Motor neuron (in vitro differentiated cells): ENCODE results near the gene TMEM131L. TPM values are rescaled to one million over a fixed set of nuclear protein-coding genes. Genes with fewer than 3 reads are reported as not detected.
"Not testable (repeated sequence)": the region's sequence is repeated elsewhere in the genome, so short reads cannot be mapped to it uniquely, and the experiment has no call there.

ENCODE experiments used
- ATAC-seq, 8 experiments: fragments of 200-7000 bp; cut with Tn5 transposase; replicated peaks in 6 of 8; 2 replicates each; pipeline ENCODE4 v1.8.0; 2021; ENCODE audit warnings: mild to moderate bottlenecking in 8 of 8, moderate library complexity in 8 of 8
- H3K27ac ChIP-seq, 2 donors: fragments of 250-450 bp; sonication (Bioruptor Pico); 2 replicates each; pipeline ENCODE4 v1.9.0; 2021; ENCODE audit warnings: antibody characterized with exemption in 2 of 2, mild to moderate bottlenecking in 2 of 2, moderate library complexity in 1 of 2
- H3K4me1 ChIP-seq, 2 donors: fragments of 250-450 bp; sonication (Bioruptor Pico); replicated peaks in 1 of 2; 2 replicates each; pipeline ENCODE4 v1.6.1; 2021; ENCODE audit warnings: antibody characterized with exemption in 2 of 2, mild to moderate bottlenecking in 2 of 2, moderate library complexity in 1 of 2
- H3K4me3 ChIP-seq, 5 donors: fragments of 250-450 bp; sonication (Bioruptor Pico); 2 replicates each; pipeline ENCODE4 v1.9.0; 2021; ENCODE audit warnings: antibody characterized with exemption in 5 of 5, mild to moderate bottlenecking in 5 of 5, moderate library complexity in 4 of 5
- WGBS, 10 experiments: fragments of 450-650 bp; shearing (Covaris generic); methylation state at CpG; one replicate each; pipeline ENCODE4 v1.0.0; 2022; 5-methylcytosine and 5-hydroxymethylcytosine counted together
- in situ Hi-C, 9 experiments: fragments of 400-800 bp; cut with MboI; loops; one replicate each; pipeline ENCODE4 v1.15.0; 2021; ENCODE audit warnings: low sequenced_read_pairs in 9 of 9, low pct_unique_long_range_greater_than_20kb in 2 of 9; ENCODE audit not compliant: unreplicated experiment in 9 of 9
- total RNA-seq, 8 experiments: library from RNA; unstranded; fragments of 300-600 nt; gene quantifications; 2 replicates each; pipeline versions ENCODE4 v1.2.3 to v1.2.4, GENCODE V29; 2022

Gene TMEM131L
- total RNA-seq, 8 experiments from 2014 or later: 2.0 to 47.7 (median 8.5) TPM

DNA sequence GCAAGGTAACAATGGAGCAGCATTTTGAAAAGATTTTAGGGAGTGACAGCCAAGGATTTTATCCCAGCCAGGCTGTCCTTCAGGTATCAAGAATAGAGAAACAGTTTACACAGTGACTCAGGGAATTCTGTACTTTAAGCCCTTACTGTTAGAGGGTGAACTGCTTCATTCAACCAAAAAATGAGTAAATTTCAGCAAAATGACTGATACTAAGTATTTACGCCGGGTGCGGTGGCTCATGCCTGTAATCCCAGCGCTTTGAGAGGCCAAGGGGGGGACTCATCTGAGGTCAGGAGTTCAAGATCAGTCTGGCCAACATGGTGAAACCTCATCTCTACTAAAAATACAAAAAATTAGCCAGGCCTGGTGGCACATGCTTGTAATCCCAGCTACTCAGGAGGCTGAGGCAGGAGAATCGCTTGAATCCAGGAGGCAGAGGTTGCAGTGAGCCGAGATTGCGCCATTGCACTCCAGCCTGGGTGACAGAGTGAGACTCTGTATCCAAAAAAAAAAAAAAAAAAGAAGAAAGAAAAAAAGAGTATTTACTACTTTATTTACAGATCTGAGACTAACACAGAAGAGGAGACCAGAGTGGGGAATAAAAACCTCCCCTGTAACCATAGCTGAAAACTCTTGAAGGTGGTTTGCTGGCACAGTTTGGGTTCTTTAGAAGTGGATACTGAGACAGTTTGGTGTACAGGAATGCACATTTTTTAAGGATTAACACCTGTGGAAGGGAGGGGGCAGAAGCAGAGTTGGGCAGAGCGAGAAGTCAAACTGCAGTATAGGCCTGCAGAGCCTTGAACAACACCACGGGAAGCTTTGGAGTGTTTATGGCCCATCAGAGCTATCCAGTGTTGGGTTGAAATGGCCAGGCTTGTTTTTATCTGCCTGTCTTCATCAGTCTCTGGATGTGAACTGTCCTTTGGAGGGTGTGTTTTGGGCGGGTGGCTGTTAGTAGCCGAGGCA, 40.5 kb downstream of the TMEM131L start:
- WGBS, 10 experiments: 83 to 100% (median 89%) methylated on average over 1 to 11 of the region's 11 CpGs; no CpG with 5 or more reads in 1 of the 10 experiments
- ATAC-seq: no peak
- no peak overlapping the region for H3K4me3 ChIP-seq
- in situ Hi-C loops: no loop called here
- H3K4me1 ChIP-seq: peaks cover 0 to 7% of the 10 kb centered on the region in 2 donors
- H3K27ac ChIP-seq: no peak overlapping the region

DNA sequence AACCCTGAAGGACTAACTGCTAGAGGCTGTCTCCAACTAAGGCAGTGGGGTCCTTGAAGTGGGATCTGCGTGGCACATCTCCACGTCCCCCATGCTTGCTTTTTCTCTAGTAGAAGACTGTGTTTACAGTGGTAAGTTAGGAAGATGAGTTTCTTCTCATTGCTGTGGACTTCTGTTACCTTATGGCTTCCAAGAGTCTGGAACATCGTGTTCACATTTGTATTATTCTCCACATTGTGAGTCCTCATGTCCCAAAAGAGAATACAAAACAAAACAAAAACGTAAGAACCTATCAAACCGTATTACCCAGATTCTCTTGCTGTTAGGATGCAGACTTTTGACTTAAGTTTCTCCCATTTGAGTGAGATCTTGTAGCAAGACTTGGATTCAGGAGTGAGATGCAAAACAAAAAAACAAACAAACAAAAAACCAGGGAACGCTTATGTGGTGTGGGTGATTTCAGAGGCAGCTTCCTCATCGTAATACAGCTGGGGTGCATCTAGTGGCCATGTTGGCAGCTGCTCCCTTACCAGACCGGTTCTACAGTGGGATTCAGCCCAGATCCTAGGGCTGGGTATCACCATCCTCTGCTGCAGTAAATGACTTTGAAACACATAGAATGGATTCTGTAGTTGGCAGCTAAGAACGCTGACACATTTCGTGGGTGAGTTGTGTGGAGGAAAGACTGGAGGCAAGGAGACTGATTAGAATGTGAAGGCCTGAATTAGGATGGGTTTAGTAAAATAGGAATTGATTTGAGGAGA, 41.3 kb downstream of the TMEM131L start:
- ATAC-seq: no peak
- in situ Hi-C loops: no loop called here
- 42 to 100% (median 92%) methylated on average over 2 to 9 of the region's 10 CpGs for WGBS, 10 experiments
- Histone ChIP-seq H3K27ac (no peak overlapping the region), H3K4me1 (peaks cover under 1 to 6% of the 10 kb centered on the region in 2 donors), H3K4me3 (no peak overlapping the region)

DNA sequence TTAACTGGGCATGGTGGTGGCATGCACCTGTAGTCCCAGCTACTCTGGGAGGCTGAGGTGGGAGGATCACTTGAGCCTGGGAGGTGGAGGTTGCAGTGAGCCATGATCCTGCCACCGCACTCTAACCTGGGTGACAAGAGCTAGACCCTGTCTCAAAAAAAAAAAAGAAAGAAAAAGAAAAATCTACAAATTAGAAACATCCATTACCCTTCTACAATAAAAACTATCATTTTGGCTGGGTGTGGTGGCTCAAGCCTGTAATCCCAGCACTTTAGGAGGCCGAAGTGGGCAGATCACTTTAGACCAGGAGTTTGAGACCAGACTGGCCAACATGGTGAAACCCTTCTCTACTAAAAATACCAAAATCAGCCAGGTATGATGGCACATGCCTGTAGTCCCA, 43.1 kb downstream of the TMEM131L start:
- peaks cover 13 to 15% of the 10 kb centered on the region in 2 donors for H3K4me1 ChIP-seq
- ATAC-seq, H3K27ac ChIP-seq, H3K4me3 ChIP-seq, in situ Hi-C loops: not testable (repeated sequence)
- WGBS, 10 experiments: 75 to 100% (median 100%) methylated on average over 1 to 2 of the region's 2 CpGs; no CpG with 5 or more reads in 4 of the 10 experiments

DNA sequence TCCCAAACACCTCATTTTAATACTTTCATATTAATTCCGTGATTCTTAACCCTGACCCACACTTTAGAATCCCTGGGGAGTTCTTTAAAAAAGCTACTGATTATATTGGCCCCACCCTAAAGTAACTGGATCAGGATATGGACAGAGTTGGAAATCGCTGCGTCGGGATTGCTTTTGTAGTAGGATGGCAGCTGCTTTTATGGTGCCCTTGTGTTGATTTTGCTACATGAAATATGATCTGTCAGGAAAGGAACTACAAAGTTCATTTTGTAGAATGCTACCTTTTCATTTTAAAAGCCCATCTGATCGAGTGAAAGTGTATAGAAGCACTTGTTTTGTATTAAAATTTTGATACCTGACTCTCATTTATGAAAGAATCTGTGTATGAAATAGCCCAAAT, 43.6 kb downstream of the TMEM131L start:
- no peak overlapping the region for H3K4me3 ChIP-seq
- H3K4me1 ChIP-seq: peaks cover 13 to 15% of the 10 kb centered on the region in 2 donors
- WGBS, 10 experiments: 29 to 100% (median 72%) methylated on average over 1 to 5 of the region's 5 CpGs; no CpG with 5 or more reads in 1 of the 10 experiments
- in situ Hi-C loops: no loop called here
- ATAC-seq: no peak
- H3K27ac ChIP-seq: no peak overlapping the region

DNA sequence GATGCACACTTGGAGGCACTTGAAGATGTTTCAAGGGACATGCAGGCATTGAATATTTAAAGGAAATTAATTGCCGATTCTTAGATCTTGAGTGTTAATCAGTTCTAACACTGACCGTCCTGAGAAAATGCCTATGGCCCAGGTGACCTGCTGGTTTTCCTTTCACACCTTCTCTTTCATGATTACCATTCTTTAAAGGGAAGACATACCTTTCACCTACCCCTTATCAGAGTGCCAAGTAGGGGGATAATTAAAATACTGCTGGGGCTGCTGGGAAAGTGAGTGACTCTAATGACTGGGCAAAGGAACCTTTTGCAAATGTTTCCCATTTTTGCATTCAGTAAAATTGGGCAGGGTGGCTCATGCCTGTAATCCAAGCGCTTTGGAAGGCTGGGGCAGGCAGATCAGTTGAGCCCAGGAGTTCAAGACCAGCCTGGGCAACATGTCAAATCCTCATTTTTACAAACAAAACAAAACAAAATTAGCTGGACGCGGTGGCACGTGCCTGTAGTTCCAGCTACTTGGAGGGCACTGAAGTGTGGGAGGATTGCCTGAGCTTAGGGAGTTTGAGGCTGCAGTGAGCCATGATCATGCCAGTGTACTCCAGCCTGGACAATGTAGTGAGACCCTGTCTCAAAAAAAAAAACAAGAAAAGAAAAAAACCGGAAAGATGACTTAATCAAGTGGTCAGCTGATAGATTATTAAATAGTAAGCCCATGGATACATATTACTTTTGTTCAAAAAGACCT, 44.3 kb downstream of the TMEM131L start:
- no peak for ATAC-seq
- Histone ChIP-seq H3K4me1 (peaks cover 13 to 15% of the 10 kb centered on the region in 2 donors), H3K27ac (no peak overlapping the region), H3K4me3 (no peak overlapping the region)
- in situ Hi-C loops: no loop called here
- 87 to 100% (median 98%) methylated on average over 1 to 7 of the region's 7 CpGs; no CpG with 5 or more reads in 1 of the 10 experiments for WGBS, 10 experiments

DNA sequence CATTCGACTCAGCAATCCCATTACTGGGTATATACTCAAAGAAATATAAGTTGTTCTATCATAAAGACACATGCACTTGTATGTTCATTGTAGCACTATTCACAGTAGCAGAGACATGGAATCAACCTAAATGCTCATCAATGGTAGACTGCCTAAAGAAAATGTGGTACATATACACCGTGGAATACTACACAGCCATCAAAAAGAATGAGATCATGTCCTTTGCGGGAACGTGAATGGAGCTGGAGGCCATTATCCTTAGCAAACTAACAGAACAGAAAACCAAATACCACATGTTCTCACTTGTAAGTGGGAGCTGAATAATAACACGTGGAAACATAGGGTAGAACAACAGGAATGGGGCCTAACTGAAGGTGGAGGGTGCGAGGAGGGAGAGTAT, 44.9 kb downstream of the TMEM131L start:
- in situ Hi-C loops: no loop called here
- Histone ChIP-seq H3K4me1 (peaks cover 13 to 15% of the 10 kb centered on the region in 2 donors), H3K4me3 (no peak overlapping the region), H3K27ac (no peak overlapping the region)
- ATAC-seq: no peak
- 70 to 100% (median 89%) methylated on average over 1 to 6 of the region's 6 CpGs; no CpG with 5 or more reads in 1 of the 10 experiments for WGBS, 10 experiments

DNA sequence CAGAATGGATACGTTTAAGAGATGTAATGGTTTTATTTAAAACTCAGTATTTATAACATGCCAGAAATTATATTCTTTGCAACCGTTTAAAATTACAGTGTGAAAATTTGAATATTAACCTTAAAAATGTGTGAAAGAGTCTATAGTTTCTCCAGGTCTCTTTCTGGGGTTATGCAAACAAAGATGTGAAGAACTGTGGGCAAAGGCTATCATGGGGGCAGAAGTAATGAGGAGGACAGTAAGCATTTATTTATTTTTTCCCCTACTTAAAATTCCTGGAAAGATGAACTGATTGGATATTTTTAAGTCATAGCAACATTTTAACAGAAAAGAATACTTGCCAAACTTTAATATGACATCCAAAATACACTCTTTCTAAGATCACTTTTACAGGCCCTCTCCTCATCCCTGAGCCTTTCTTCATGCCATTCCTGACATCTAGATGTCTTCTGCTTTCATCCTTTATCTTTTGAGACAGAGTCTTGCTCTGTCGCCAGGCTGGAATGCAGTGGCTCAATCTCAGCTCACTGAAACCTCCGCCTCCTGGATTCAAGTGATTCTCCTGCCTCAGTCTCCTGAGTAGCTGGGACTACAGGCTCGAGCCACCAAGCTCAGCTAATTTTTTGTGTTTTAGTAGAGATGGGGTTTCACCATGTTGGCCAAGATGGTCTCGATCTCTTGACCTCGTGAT, 46.1 kb downstream of the TMEM131L start:
- Histone ChIP-seq H3K27ac (no peak overlapping the region), H3K4me3 (no peak overlapping the region), H3K4me1 (peaks cover 13 to 15% of the 10 kb centered on the region in 2 donors)
- 47 to 88% (median 71%) methylated on average over 1 to 7 of the region's 7 CpGs for WGBS, 10 experiments
- no peak for ATAC-seq
- in situ Hi-C loops: no loop called here

DNA sequence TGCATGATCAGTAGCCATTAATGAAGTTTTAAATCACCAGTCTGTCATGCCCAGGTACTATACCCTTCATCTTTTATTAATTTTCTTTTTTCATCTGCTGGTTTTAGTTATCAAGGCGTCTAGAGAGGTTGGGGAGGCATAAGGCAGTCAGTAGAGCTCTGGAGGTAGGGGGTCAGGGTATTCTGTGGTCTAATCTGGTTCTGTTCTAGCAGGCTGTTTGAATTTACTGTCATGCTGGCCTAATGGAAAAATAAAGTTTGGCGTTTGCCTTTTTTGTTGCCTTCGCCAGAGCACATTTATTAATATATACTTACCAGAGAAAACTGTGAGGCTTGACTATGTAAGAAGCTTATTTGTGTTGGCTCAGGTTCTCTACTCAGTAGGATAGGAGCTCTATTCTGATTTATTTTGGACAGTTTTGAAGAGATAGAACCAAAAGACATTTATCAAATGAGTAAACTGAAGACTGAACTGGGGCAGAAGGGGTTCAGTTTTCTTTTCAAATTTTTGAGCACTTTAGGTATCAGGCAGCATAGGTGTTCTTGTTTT, 46.9 kb downstream of the TMEM131L start:
- H3K4me1 ChIP-seq: peaks cover 15 to 16% of the 10 kb centered on the region in 2 donors
- in situ Hi-C loops: no loop called here
- no peak overlapping the region for H3K27ac ChIP-seq
- WGBS, 10 experiments: 50 to 90% (median 70%) methylated on average over 2 to 3 of the region's 3 CpGs; no CpG with 5 or more reads in 3 of the 10 experiments
- no peak overlapping the region for H3K4me3 ChIP-seq
- no peak for ATAC-seq

DNA sequence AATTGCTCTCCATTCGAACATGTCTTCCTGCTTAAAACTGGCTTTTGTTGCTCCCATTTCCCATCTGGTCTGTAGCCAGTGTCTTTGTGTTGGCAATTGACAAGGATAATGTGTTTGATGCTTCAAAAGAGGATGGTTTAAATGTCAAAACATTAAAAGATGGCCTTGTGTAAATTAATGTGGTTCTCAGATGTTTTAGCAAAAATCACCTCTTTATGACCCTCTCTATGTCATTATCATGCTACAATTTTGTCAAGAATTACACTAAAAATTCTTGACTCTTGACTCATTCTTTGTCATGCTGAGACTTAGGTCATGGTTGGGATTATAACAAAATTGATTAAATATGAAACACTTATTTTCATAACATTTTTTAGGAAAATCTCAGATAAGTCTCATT, 47.4 kb downstream of the TMEM131L start:
- no peak overlapping the region for H3K27ac ChIP-seq

DNA sequence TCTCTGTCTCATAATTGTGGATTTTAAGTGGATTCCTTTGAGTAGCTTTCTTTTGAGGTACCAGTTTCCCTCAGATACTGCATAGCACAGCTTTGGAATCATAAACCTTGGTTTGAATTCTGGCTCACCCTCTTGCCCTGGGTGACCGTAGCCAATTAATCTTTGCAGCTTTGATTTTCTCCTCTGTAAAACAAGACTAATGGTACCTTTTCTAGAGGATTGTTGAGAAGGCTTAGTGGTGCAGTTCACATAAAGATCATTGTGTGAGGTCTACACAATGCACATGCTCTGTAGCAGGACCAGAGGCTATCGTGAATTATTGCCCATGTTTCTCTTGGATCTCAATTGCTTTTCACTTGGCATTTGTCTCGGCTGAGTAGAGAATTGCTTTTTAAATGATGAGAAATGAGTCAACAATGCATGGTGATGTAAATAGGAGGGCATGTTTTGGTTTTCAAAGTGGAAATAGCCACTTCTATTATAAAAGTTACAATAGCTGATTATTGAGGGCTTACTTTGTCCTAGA, 47.9 kb downstream of the TMEM131L start:
- 0 to 58% (median 4%) methylated on average over 1 to 3 of the region's 3 CpGs; no CpG with 5 or more reads in 3 of the 10 experiments for WGBS, 10 experiments
- in situ Hi-C loops: no loop called here
- H3K27ac ChIP-seq: no peak overlapping the region
- peaks cover 15 to 26% of the 10 kb centered on the region in 2 donors for H3K4me1 ChIP-seq
- no peak overlapping the region for H3K4me3 ChIP-seq
- peak in 7 of 8 experiments; percentile 38 to 97 (median 93) for ATAC-seq

More for the DNA sequence above, 47.4 kb downstream of the TMEM131L start:
- H3K4me1 ChIP-seq: peaks cover 15 to 22% of the 10 kb centered on the region in 2 donors
- no peak overlapping the region for H3K4me3 ChIP-seq
- in situ Hi-C loops: no loop called here
- 0 to 80% (median 47%) methylated on average over 1 of the region's 1 CpG; no CpG with 5 or more reads in 2 of the 10 experiments for WGBS, 10 experiments
- peak in 5 of 8 experiments; percentile 30 to 42 (median 37) for ATAC-seq

DNA sequence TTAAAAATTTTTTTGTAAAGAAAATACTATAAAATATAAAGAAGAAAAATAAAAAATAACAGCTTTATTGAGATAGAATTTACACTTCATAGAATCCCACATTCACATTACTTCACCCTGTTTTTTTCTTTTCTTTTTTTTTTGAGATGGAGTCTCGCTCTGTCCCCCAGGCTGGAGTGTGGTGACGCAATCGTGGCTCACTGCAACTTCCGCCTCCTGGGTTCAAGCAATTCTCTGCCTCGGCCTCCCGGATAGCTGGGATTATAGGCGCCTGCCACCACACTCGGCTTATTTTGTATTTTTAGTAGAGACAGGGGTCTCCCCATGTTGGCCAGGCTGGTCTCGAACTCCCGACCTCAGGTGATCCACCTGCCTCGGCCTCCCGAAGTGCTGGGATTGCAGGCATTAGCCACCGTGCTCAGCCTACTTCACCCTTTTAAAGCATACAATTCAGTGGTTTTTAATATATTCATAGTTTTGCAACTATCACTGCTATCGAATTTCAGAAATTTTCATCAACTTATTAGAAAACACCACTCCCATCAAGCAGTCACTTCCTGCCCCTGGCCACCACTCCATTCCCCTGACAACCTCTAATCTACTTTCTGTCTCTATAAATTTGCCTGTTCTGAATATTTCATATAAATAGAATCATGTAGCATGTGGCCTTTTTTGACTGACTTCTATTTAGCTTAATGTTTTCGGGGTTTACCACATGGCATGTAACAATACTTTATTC, 48.7 kb downstream of the TMEM131L start:
- 73 to 97% (median 89%) methylated on average over 2 to 14 of the region's 15 CpGs; no CpG with 5 or more reads in 1 of the 10 experiments for WGBS, 10 experiments
- Histone ChIP-seq H3K27ac (no peak overlapping the region), H3K4me1 (peaks cover 15 to 26% of the 10 kb centered on the region in 2 donors), H3K4me3 (no peak overlapping the region)
- peak in 1 of 8 experiments; percentile 65 for ATAC-seq
- in situ Hi-C loops: no loop called here
